Measurements from ENCODE around the gene ADK.
"Not testable (repeated sequence)": the region's sequence is repeated elsewhere in the genome, so short reads cannot be mapped to it uniquely, and the experiment has no call there.

ADK gene

DNA sequence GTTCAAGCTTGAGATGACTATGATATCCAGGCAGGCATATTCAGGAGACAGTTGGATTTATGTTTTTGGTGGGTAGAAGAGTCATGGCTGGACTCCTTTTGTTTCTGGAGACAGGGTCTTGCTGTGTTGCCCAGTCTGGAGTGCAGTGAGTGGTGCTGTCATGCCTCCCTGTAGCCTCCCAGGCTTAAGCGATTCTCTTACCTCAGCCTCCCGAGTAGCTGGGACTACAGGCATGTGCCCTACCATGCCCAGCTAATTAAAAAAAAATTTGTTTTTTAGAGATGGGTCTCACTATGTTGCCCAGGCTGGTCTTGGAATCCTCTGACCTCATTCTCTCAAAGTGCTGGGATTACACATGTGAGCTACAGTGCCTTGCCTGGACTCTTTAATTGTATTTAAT, 62.0 kb downstream of the ADK start:
- TF ChIP-seq CTCF (IDR thresholded peaks at IDR 0.05; ENCODE audit: low read depth, low read length) = no peak
- no peak overlapping the region for H3K4me3 ChIP-seq (replicated peaks in 1 of 2; ENCODE audit: low read depth in 2 of 2, low read length in 2 of 2)
- DNase-seq (ENCODE audit: low read depth in 2 of 2) = no peak

- peak; percentile 73 for TF ChIP-seq CTCF (IDR thresholded peaks at IDR 0.05; ENCODE audit: low read depth, low read length)
- H3K4me3 ChIP-seq (replicated peaks in 1 of 2; ENCODE audit: low read depth in 2 of 2, low read length in 2 of 2) = no peak overlapping the region
- peak; percentile 70 to 72 for DNase-seq (ENCODE audit: low read depth in 2 of 2)
Observed at GRCh38 chr10:74213571-74214162, 62.6 kb downstream of the ADK start.

DNA sequence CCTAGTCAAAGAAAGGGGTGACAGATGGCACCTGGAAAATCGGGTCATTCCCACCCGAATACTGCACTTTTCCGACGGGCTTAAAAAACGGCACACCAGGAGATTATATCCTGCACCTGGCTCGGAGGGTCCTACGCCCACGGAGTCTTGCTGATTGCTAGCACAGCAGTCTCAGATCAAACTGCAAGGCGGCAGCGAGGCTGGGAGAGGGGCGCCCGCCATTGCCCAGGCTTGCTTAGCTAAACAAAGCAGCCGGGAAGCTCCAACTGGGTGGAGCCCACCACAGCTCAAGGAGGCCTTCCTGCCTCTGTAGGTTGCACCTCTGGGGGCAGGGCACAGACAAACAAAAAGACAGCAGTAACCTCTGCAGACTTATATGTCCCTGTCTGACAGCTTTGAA, 66.1 kb downstream of the ADK start:
- not testable (repeated sequence) for H3K4me3 ChIP-seq (replicated peaks in 1 of 2; ENCODE audit: low read depth in 2 of 2, low read length in 2 of 2); DNase-seq (ENCODE audit: low read depth in 2 of 2)

- DNase-seq (ENCODE audit: low read depth in 2 of 2); H3K4me3 ChIP-seq (replicated peaks in 1 of 2; ENCODE audit: low read depth in 2 of 2, low read length in 2 of 2): not testable (repeated sequence)
Observed at GRCh38 chr10:74222467-74222866, 71.4 kb downstream of the ADK start.

DNA sequence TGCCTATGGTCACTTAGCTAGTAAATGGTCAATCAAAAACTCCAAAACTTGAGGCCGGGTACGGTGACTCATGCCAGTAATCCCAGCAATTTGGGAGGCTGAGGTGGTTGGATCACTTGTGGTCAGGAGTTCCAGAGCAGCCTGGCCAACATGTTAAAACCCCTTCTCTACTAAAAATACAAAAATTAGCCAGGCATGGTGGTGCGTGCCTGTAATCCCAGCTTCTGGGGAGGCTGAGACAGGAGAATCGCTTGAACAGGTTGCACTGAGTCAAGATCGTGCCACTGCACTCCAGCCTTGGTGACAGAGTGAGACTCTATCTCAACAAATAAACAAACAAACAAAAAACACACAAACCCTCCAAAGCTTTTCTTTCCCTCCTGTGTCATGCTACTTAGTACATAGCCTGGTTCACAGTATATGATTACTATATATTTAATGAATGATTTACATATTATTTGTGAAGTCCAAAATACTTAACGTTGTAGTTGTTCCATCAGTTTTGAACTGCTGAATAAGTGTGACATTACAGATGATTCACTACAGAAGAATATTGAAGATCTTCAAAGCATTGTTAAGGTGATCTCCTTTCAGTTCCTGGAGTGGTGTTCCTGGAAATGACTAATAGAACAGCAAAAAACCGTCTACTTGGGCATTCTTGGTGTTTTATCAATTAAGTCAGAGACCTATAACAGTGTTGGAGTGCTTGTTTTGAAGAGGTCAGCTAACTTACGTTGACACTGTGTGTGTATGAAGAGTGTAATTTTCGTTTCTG, 72.9 kb downstream of the ADK start:
- H3K4me3 ChIP-seq (replicated peaks in 1 of 2; ENCODE audit: low read depth in 2 of 2, low read length in 2 of 2) = no peak overlapping the region
- TF ChIP-seq CTCF (IDR thresholded peaks at IDR 0.05; ENCODE audit: low read depth, low read length) = no peak
- DNase-seq (ENCODE audit: low read depth in 2 of 2) = peak; percentile 20 to 88

DNA sequence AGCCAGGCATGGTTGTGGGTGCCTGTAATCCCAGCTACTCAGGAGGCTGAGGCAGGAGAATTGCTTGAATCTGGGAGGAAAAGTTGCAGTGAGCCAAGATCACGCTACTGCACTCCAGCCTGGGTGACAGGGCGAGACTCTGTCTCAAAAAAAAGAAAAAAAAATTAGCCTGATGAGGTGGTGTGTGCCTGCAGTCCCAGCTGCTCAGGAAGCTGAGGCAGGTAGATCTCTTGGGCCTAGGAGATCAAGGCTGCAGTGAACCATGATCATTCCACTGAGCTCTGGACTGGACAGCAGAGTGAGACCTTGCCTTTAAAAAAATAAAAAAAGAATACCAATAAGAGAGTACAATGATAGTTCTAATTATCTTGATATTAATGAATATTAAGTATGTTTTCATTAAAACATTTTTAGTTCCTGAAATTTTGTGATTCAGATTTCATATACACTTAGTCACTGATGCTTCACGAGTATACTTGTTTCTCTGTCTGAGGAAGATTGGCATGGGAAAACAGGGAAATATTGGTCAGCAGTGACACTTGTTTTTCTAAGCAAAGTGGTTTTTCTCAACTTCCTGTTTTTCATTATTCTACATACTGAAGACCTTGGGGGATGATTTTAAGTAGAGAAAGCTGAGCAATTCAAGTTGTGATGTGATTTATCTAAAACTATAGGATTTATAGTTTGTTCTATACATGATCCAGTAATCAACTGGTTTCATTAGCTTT, 76.8 kb downstream of the ADK start:
- TF ChIP-seq CTCF (IDR thresholded peaks at IDR 0.05; ENCODE audit: low read depth, low read length) = no peak
- no peak overlapping the region for H3K4me3 ChIP-seq (replicated peaks in 1 of 2; ENCODE audit: low read depth in 2 of 2, low read length in 2 of 2)
- DNase-seq (ENCODE audit: low read depth in 2 of 2) = peak; percentile 79 to 95

- TF ChIP-seq CTCF (IDR thresholded peaks at IDR 0.05; ENCODE audit: low read depth, low read length) = no peak
- DNase-seq (ENCODE audit: low read depth in 2 of 2) = peak; percentile 46 to 82
- H3K4me3 ChIP-seq (replicated peaks in 1 of 2; ENCODE audit: low read depth in 2 of 2, low read length in 2 of 2) = no peak overlapping the region
Observed at GRCh38 chr10:74231375-74231774, 80.4 kb downstream of the ADK start.
